HG03135 (cell line): ENCODE measurements around the gene EEPD1.

ENCODE experiments used
- ATAC-seq: cut with Tn5 transposase; IDR thresholded peaks from one replicate; pipeline ENCODE4 v1.9.1; 2021; ENCODE audit warnings: mild to moderate bottlenecking, moderate library complexity; ENCODE audit not compliant: unreplicated experiment

EEPD1 gene

GRCh38 chr7:36188906-36189305 lies 35.9 kb downstream of the EEPD1 start:
- ATAC-seq, result no peak

- no peak for ATAC-seq
Observed at GRCh38 chr7:36190447-36191291, 37.6 kb downstream of the EEPD1 start.

DNA sequence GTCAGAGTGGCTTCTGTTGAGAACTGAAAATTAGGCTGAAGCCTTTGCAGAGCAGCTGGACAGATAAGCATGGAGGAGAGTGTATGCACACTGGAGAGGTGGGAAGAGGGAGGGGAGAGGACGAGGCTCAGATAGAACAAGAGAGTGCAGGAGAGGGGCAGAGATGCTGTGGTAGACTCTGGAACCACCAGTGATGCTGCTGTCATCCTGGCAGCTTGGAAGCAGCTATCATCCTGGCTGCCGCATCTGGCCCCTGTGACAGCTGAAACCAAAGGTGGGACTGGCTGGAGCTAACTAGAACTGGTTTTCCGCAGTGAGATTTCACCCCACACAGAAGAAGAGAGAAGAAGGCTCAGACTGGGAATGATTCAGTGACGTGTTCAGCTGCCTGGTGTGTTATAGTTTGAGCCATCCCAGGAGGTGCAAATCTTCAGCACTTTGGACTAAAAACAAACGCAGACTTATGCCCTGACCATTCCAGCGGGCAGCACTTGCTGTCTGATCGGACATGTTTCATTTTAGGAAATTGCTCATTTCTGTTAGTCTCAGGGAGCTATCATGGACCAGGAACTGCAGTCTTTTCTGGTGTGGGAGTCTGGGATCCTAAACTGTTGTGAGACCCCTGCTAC lies 38.4 kb downstream of the EEPD1 start:
- no peak for ATAC-seq

GRCh38 chr7:36192053-36192824 lies 39.2 kb downstream of the EEPD1 start:
- no peak for ATAC-seq

- ATAC-seq, result no peak
Observed at GRCh38 chr7:36192877-36193276, 39.8 kb downstream of the EEPD1 start.

- ATAC-seq, result no peak
Observed at GRCh38 chr7:36198854-36199266, 45.8 kb downstream of the EEPD1 start.

GRCh38 chr7:36199329-36199728 lies 46.3 kb downstream of the EEPD1 start:
- ATAC-seq, result no peak

DNA sequence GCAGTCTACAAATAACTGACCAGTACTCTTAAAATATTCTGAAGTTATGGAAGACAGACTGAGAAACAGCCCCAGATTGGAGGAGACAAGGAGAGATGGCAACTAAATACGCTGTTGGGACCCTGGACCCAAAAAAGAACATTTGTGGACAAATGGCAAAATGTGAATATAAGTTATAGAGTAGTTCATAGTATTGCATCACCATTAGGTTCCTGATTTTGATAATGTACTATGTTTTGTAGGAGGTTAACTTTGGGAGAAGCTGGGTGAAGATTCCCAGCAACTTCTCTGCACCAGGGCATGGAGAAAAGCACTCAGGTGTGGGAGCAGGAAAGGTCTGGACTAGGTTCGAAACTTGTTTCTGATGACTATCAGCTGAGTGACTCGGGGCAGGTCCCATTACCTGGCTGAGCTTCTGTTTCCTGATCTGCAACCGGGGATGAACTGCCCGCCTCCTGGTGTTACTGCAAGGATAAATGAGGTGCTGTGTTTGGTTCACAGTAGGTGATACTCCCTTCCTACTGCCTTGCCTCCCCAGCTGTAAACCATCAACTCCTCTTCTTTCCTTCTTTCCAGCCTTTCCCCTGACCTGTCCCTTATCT lies 48.2 kb downstream of the EEPD1 start:
- ATAC-seq, result no peak

DNA sequence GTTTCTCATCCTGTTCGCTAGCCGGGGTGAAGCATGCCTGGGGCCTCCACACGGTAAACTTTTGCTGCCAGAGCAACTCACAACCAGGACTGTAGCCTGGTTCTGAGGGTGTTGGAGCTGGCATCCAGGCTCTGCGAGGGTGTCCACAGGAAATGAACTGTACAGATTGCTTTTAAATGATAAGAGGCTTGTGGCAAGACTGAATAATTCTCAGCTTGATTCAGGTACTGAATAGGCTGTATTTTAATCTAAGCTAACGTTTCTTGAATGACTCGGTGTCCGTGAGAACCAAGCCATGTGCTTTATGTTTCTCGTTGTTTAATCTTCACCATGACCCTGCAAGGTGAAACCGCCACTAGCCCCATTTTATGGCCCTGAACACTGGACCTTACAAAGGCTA lies 49.3 kb downstream of the EEPD1 start:
- ATAC-seq, result no peak

GRCh38 chr7:36203071-36203790 lies 50.2 kb downstream of the EEPD1 start:
- ATAC-seq, result no peak

DNA sequence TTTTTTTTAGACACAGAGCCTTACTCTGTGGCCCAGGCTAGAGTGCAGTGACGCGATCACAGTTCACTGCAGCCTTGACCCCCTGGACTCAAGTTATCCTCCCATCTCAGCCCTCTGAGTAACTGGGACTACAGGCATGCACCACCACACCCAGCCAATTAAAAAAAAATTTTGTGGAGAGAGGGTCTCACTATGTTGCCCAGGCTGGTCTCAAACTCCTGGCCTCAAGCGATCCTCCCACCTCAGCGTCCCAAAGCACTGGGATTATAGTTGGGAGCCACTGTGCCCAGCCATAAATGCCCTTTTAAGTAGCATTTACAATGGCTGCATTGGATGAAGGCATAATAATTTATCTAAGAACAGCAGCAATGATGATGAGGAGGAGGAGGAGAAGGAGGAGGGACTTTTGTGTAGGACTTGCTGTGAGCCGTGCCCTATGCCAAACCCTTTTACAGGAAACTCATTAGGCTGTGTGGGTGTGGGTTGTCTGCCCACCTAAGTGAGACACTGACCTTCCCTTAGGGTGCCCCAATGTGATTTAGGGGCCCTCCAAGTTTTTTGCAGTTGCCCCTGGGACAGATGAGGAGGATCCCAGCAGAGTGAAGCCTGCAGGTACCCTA lies 51.1 kb downstream of the EEPD1 start:
- ATAC-seq, result no peak

- ATAC-seq, result no peak
Observed at GRCh38 chr7:36204929-36205635, 52.0 kb downstream of the EEPD1 start.

GRCh38 chr7:36205803-36206202 lies 52.7 kb downstream of the EEPD1 start:
- no peak for ATAC-seq

DNA sequence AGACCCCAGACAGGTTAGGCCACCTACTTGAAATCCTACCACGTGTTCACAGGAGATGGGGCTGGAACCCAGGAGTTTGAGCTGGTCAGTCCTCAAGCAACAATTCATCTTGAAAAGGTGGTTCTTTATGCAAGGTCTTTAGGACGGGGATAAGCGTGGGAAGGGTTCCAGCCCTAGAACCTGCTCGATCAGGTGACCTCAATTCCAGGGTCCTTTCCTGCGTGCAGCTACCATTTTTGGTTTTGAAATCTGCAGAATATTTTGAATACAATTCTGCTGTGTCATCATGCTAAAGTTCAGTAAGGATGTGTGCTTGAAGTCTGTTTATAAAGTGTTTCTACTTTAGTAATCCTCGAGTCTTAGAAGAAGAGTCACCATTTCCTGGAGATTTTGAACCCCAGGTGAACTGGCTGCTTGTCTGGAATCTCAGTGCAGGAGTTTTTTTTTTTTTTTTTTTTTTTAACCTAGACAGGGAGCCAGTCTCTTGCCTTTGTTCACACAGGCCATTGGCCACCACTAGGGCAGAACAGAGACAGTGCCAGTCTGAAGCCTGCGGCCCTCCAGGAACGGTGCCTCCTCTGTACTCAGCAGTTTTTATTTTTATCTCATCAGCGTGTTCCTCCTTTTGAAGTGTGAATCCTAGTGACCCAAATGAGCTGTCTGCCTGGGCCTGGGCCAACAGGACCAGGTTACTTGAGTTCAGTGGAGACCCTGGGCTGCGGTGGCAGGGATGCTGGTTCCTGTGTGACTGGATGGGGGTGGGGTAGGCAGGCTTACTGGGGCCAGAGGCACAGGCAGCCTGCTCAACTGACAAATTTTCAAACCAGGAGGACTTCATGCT lies 54.6 kb downstream of the EEPD1 start:
- no peak for ATAC-seq

DNA sequence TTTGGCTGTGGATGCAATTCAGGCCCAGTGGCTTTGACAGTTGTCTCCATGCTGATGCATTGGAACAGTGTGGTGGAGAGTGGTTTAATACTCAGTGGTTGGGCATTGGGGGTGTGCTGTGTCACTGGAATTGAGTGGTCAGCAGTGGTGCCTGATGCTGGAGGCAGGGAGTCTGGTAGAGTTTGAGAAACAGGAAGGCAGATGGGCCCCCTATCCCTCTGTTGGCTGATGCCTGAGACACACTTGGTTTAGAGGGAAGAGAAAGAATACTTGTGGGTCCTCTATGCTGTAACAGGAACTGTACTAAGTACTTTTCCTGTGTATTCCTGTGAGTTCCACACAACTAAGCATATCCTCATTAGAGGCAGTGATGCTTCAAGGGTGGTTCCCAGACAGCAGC lies 55.4 kb downstream of the EEPD1 start:
- no peak for ATAC-seq

DNA sequence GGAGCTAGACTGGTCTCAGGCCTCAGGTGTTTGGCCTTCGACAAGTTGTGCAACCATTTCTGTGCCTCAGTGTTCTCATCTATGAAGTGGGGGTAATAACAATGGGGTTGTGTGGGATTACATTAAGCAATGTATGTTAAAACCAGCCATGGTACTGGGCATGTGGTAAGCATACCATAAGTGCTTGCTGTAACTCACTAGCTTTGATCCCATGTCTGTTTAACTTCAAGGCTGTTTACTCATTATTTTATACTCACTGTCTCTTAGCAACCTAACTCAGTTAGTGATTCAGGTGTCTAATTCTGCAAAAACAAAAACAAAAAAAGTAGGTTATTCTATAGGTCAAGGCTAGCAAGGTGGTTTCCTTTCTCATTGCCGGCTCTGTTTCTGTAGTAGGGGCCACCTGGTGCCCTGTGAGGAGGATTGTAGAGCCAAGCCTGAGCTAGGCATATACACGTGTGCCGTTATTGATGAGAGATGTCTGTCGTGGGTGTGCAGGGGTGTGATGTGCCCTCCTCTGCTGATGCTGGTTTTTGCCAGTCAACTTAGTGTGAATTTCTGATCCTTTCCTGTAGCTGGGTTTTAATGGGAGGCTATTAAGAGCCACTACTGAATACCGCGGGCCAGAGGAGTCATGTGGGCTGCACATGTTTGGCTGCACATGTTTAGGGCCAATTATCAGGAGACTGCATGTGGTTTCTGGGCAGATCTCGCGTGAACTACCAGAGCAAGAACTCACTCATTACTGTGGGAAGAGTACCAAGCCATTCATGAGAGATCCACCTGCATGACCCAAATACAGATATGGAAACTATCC lies 56.2 kb downstream of the EEPD1 start:
- no peak for ATAC-seq

DNA sequence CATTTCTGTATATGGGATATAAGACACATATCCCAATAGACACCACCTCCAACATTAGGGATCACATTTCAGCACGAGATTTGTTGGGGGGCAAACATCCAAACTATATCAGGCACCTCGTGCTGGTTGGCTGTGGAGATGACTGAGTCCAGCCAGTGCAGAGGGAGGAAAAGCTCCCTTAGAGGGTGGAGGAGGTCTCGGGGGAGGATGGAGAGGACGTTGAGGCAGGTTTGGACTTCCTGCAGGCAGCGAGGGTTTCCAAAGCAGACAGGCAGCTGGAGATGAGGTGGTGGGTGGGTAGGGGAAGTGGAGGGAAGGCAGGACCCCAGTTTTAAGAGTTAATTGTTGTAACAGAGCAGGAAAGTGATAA lies 56.7 kb downstream of the EEPD1 start:
- ATAC-seq, result no peak
